Measurements from ENCODE around the gene ADCY1.
"Not testable (repeated sequence)": the region's sequence is repeated elsewhere in the genome, so short reads cannot be mapped to it uniquely, and the experiment has no call there.

ADCY1 gene

GRCh38 chr7:45768516-45769394 lies 194.6 kb downstream of the ADCY1 start:
- DNase-seq = peak; percentile 96

- not testable (repeated sequence) for DNase-seq
Observed at GRCh38 chr7:45769626-45770025, 195.5 kb downstream of the ADCY1 start.

All from OCI-M1 (cell line).